ENCODE results near the gene ZGLP1.
A peak's percentile ranks its signal among the peaks of the same experiment; 100 is the strongest.
"Not testable (repeated sequence)": the region's sequence is repeated elsewhere in the genome, so short reads cannot be mapped to it uniquely, and the experiment has no call there.

ZGLP1 gene

DNA sequence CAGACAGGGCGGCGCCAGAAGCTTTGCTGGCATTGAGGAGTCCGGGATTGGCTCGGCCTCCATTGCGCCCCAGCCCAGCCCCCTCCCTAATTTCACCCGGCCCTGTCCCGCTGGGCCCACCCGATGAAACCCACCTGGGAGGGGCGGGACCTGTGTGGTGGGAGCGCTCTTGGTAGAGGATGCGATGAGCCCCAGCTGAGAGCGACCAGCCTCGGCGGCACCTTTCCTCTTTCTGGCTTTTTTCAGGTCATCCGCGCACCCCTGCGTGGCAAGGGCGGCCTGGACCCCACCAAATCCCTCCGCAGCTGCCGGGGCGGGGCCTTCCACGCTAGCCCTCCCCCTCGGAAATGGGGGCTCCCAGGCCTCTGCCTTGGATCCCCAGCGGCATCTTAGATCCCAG, at the start of gene ZGLP1:
Gene ZGLP1, minus strand, starts transcription at position 393 of the 400 bp plus-strand sequence.
- no peak for DNase-seq (ENCODE audit: low spot score)

GRCh38 chr19:10356431-10356830, 46.8 kb upstream of the ZGLP1 start:
- DNase-seq (ENCODE audit: low spot score) = no peak

- peak; percentile 23 for DNase-seq (ENCODE audit: low spot score)
Observed at GRCh38 chr19:10353793-10354391, 44.3 kb upstream of the ZGLP1 start.

DNA sequence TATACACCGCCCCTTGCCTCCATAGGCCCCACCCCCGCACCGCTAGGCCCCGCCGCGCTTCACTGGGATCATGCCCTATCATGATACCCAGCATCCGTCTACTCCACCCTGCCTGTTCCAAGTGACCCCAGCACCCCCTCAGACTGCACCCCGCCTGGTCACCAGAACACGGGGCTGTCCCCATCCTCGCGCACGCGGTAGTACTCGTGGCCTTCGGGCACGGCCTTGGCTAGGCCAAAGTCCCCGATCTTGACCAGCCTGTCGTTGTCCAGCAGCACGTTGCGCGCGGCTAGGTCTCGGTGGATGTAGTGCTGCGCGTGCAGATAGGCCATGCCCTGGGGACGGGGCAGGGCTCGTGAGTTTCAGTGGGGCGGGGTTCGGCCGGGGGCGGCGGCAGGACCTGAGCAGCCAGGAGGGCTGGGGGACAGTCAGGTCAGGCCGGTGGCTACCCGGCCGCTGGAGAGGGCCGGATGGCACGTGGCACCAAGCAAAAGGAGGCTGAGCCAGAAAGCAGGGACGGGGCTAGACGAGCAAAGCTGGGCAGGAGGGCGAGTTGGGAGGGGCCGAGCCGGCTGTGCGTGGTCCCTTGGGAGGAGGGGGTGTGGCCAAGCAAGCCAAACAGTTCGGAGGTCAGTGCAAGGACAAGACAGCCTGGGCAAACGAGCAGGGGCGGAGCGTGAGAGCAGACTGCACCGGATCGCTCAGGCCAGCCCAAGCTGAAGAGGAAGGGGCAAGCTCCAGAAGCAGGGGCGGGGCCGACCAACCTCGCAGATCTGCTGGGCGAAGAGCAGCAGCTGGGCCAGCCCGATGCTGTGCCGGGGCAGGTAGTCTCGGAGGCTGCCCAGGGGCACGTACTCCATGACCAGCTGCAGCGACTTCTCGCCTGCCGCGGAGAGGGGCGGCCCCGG, 43.4 kb upstream of the ZGLP1 start:
- no peak for DNase-seq (ENCODE audit: low spot score)

DNA sequence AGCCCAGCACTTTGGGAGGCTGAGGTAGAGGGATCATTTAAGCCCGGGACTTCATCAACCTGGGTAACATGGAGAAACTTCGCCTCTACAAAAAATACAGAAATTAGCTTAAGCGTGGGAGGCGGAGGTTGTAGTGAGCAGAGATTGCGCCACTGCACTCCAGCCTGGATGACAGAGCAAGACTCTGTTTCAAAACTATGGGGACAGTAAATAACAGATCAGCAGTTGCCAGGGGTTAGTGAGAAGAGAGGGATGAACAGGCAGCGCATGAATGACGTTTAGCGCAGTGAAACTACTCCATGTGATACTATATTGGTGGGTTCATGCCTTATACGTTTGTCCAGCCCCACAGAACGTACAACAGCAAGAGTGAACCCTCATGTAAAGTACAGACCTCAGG, 36.9 kb upstream of the ZGLP1 start:
- DNase-seq (ENCODE audit: low spot score) = no peak

- no peak for DNase-seq (ENCODE audit: low spot score)
Observed at GRCh38 chr19:10344780-10345179, 35.2 kb upstream of the ZGLP1 start.

DNA sequence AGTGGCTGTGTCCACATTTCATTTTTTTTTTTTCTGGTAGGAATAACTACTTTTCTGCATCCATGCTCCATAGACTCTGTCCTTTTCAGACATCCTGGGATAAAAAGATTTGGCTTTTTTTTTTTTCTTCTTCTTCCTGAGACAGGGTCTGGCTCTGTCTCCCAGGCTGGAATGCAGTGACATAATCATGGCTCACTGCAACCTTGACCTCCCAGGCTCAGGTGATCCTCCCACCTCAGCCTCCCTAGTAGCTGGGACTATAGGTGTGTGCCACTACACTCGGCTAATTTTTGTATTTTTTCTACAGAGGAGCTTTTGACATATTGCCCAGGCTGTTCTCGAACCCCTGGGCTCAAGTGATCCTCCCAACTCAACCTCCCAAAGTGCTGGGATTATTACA, 33.9 kb upstream of the ZGLP1 start:
- DNase-seq (ENCODE audit: low spot score) = no peak

- no peak for DNase-seq (ENCODE audit: low spot score)
Observed at GRCh38 chr19:10339977-10340376, 30.4 kb upstream of the ZGLP1 start.

DNA sequence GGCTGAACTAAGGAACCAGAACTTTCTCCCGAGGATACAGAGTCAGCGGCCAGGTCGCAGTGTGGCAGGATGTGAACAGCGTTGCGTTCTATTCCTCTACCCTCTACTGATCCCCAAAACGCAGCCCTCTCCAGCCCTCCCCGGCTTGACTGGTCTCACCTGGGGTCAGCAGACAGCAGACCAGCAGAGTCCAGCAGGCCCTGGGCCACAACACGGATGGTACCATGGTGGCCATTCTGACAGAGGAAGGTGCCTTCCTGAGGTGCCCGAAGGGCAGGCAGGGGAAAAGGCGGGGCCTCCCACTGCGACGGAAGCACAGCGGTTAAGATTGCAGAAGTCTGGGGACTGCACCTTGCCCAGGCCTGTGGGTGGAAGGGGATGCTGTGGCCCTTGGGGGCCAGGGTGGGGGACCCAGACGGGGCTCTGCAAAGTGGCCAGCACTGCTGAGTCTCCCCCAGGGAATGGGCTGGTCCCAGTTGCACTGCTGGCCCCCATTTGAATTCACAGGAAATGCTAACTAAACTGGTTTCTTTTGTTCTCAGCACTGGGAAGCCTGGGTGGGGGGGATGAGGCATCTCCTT, 29.9 kb upstream of the ZGLP1 start, which contains the start of gene ICAM3:
Gene ICAM3, minus strand, starts transcription at position 245 of the 581 bp plus-strand sequence. Its CDS starts 10 bp downstream, at position 235.
- DNase-seq (ENCODE audit: low spot score) = no peak

GRCh38 chr19:10338940-10339339, 29.3 kb upstream of the ZGLP1 start:
- no peak for DNase-seq (ENCODE audit: low spot score)

- not testable (repeated sequence) for DNase-seq (ENCODE audit: low spot score)
Observed at GRCh38 chr19:10336725-10337124, 27.1 kb upstream of the ZGLP1 start.

DNA sequence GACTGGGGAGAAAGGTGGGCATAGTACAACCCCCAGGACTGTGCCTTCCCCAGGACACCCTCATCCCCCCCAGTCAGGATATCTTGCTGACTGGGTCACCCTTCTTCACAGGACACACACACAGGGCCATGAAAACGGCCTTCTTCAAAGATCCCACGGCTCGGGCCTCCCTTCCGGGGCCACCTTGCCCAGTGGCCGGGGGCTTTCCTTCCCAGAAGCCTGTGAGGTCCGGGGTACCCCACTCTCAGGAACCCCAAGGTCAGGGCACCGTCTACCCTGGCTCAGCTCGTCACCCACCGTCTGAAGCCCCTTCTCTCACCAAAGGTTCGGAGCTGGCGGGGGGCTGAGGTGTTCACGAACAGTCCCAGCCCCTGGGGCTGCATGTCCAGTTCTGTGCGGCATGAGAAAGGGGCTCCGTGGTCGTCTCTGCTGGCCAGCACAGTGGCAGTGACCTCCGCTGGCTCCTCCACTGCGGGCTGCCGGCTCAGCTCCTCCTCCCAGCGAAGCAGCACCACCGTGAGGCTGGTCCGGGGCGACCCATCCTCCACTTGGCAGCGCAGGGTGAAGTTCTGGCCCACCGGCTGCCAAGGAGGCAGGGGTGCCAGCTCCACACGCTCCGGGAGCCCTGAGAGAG, 25.9 kb upstream of the ZGLP1 start:
- DNase-seq (ENCODE audit: low spot score) = no peak

DNA sequence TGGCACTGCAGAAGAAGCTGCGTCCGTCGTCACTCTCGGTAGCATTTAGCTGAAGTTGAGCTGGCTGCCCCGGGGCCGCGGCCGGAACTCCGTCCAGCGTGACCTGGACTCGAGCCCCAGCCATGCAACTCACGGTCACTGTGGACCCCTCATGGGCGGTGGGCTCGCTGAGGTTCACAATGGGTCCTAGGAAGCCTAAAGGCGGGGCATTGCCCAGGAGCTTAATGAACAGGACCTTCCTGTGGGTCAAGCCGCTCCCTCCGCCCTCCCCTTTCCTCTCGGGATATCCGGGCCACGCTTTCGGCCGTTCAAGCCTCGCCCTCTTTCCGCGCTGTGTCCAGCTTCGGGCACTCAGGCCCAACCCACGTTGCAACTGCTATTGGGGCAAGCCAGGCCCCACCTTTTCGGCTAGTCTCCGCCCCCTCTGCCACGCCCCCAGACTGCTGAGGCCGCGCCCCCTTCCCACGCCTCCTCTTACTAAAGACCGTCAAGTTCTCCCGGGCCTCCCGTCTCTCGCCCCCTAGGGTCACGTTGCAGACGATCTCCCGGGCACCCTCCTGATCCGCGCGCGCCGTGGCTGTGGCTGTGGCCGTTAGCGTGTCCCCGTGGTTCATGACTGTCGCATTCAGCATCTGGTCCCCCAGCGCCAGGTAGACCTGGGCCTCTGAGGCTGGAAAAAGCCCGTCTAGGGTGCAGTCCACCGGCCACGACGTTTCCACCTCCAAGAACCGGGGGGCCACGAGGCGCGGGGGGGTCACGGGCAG, 25.2 kb upstream of the ZGLP1 start:
- peak; percentile 88 for DNase-seq (ENCODE audit: low spot score)

GRCh38 chr19:10333758-10334587, 24.4 kb upstream of the ZGLP1 start:
- DNase-seq (ENCODE audit: low spot score) = peak; percentile 24

DNA sequence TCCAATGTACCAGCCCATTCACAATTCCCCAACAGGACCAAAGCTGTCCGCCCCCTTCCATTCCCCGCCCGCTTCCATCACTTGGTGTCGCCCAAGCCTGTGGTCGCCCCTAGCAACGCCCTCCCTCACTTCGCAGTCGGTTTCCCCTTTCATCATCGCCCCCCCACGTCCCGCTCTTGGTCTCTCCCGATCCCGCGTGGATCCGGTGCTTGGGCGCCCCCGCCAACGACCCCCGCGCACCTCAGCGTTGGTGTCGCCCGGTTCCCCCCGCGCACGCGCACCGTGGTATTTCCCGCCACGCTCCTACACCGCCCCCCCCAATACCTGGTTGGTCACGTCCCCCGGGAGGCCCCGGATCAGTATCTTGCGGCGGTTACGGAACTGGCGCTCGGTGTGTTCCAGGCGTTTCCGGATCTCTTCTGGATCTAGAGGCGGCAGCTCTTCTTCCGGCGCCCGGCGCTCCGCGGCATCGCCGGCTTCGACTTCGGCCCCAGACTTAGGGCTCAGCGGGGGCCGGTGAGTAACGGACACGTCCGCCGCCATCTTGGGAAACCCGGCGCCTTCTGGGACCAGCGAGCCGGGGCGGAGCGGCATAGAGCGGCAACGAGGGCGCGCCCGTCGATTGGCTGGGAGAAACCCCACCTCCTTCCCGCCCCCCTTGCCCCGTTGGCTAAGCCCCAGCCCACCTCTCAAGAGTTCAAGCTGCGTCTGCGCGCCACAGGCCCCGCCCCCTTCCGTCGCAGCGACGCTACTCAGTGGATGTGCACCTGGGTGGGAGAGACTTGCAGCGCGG, 23.5 kb upstream of the ZGLP1 start, which contains the start of gene RAVER1:
Gene RAVER1, minus strand, starts transcription at position 565 of the 793 bp plus-strand sequence. Its CDS starts 22 bp downstream, at position 543.
- peak; percentile 98 for DNase-seq (ENCODE audit: low spot score)

GRCh38 chr19:10332158-10332964, 22.7 kb upstream of the ZGLP1 start:
- no peak for DNase-seq (ENCODE audit: low spot score)

DNA sequence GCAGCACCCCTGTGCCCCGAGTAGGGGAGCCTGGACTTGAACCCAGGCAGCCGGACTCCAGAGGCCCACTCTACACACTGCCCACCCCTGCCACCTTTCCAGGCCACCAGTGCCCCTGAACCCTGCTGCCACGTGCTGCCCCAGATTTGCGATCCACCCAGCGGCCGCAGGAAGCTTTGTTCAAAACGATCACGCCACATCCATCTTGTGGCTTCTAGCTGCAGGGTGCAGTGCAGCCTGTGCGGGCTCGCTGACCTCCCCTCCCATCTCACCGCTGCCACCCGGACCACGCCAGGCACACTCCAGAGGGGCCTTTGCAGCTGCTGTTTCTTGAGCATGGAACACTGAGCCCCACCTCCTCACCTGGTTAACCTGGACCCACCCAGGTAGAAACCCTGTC, 19.9 kb upstream of the ZGLP1 start:
- DNase-seq (ENCODE audit: low spot score) = no peak

GRCh38 chr19:10328558-10329429, 19.2 kb upstream of the ZGLP1 start:
- DNase-seq (ENCODE audit: low spot score) = no peak

Data from cerebellar cortex (tissue), 1 donor.